Loucy (cell line): ENCODE data around the gene PLEKHG5.

Experiments
- H2AFZ ChIP-seq: fragments of 200-600 bp; sonication (generic); 2 replicates; pipeline ENCODE4 v1.6.0; 2016; ENCODE audit warnings: antibody characterized with exemption, mild to moderate bottlenecking, low read length, moderate library complexity
- H3F3A ChIP-seq: fragments of 200-600 bp; 2 replicates; pipeline ENCODE4 v1.6.0; 2016; ENCODE audit warnings: antibody characterized with exemption, low read depth, mild to moderate bottlenecking
- H3K27me3 ChIP-seq: fragments of 200-600 bp; sonication (generic); 2 replicates; pipeline ENCODE4 v1.6.1; 2014; ENCODE audit warnings: low read length, mild to moderate bottlenecking; ENCODE audit not compliant: insufficient read depth, poor library complexity, severe bottlenecking
- H3K36me3 ChIP-seq: fragments of 200-600 bp; sonication (generic); 2 replicates; pipeline ENCODE4 v1.6.1; 2016; ENCODE audit warnings: low read length; ENCODE audit not compliant: insufficient read depth
- H3K4me1 ChIP-seq: fragments of 200-600 bp; sonication (generic); 2 replicates; pipeline ENCODE4 v1.5.1; 2014; ENCODE audit warnings: low read length, mild to moderate bottlenecking; ENCODE audit not compliant: insufficient read depth, poor library complexity, severe bottlenecking
- H3K4me2 ChIP-seq: fragments of 200-600 bp; sonication (generic); 2 replicates; pipeline ENCODE4 v1.6.0; 2014; ENCODE audit warnings: antibody characterized with exemption, low read length, low read depth, mild to moderate bottlenecking; ENCODE audit not compliant: poor library complexity, severe bottlenecking
- H3K4me3 ChIP-seq: fragments of 200-600 bp; sonication (generic); 2 replicates; pipeline ENCODE4 v1.5.1; 2014; ENCODE audit warnings: low read length, mild to moderate bottlenecking, mixed read lengths; ENCODE audit not compliant: poor library complexity, severe bottlenecking
- H3K79me2 ChIP-seq: fragments of 200-600 bp; sonication (generic); 2 replicates; pipeline ENCODE4 v1.6.1; 2014; ENCODE audit warnings: low read length; ENCODE audit not compliant: insufficient read depth
- H3K9ac ChIP-seq: fragments of 200-600 bp; sonication (generic); 2 replicates; pipeline ENCODE4 v1.6.0; 2014; ENCODE audit warnings: mild to moderate bottlenecking, low read depth, low read length, moderate library complexity; ENCODE audit not compliant: poor library complexity, severe bottlenecking
- H3K9me2 ChIP-seq: fragments of 200-600 bp; sonication (generic); replicated peaks from 2 replicates; pipeline ENCODE4 v1.6.1; 2016; ENCODE audit warnings: low read depth, low read length, mixed read lengths
- H3K9me3 ChIP-seq: fragments of 200-600 bp; sonication (generic); 2 replicates; pipeline ENCODE4 v1.6.1; 2014; ENCODE audit warnings: mild to moderate bottlenecking, antibody characterized with exemption, low read length, low read depth; ENCODE audit not compliant: insufficient read depth
- H4K20me1 ChIP-seq: fragments of 200-600 bp; sonication (generic); 2 replicates; pipeline ENCODE4 v1.6.0; 2014; ENCODE audit warnings: antibody characterized with exemption, low read length, mild to moderate bottlenecking; ENCODE audit not compliant: insufficient read depth, poor library complexity, severe bottlenecking
- CTCF ChIP-seq: fragments of 200-600 bp; sonication (generic); conservative IDR thresholded peaks from 2 replicates; pipeline ENCODE4 v1.5.1; 2014; ENCODE audit warnings: mild to moderate bottlenecking, antibody characterized with exemption, low read length
- EZH2phosphoT487 ChIP-seq: fragments of 200-600 bp; IDR thresholded peaks from 2 replicates; pipeline ENCODE4 v1.6.1; 2018; ENCODE audit warnings: antibody characterized with exemption, mild to moderate bottlenecking, moderate library complexity, borderline replicate concordance

PLEKHG5 gene

GRCh38 chr1:6535214-6535613 lies 43.7 kb upstream of the PLEKHG5 start:
- H3K4me2 ChIP-seq, result no peak overlapping the region

DNA sequence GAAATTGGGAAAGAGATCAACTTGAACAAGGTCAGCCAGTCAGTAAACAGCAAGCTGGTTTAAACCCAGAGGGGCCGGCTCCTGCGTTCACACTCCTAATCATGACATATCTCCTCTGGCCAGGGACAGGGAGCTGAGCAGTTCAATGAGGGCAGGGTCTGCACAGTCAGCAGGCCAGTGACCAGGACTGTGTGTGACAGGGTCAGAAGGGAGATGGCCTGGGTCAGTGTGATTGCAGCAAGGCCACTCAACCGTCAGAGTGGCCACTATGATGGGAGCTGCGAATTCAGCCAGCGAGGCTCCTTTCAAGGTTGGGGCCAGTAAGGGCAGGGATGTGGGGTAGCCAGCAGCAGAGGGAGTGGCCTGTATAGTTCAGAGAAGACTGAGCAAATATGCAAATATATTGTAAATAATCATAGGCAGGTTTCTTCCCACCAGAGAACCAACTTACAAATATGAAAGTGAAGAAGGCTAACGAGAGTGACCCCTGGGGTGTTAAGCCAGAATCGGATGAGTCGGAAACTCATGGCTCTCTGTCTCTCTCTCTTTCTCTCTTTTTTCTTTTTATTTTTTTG lies 42.9 kb upstream of the PLEKHG5 start:
- H3F3A ChIP-seq, result no peaks in the 10 kb centered on the region
- TF ChIP-seq CTCF (no peak), EZH2phosphoT487 (no peak)
- no peak overlapping the region for H3K4me2 ChIP-seq
- H3K4me3 ChIP-seq, result no peak overlapping the region
- H3K4me1 ChIP-seq, result no peaks in the 10 kb centered on the region
- peaks cover 51% of the 10 kb centered on the region; the same call in 1 of the 2 replicates for H3K36me3 ChIP-seq
- no peak overlapping the region for H2AFZ ChIP-seq
- no peaks in the 10 kb centered on the region for H3K79me2 ChIP-seq
- H3K9ac ChIP-seq, result no peak overlapping the region
- H3K27me3 ChIP-seq, result no peaks in the 10 kb centered on the region
- peaks cover 5% of the 10 kb centered on the region for H4K20me1 ChIP-seq
- H3K9me2 ChIP-seq, result no peaks in the 10 kb centered on the region
- no peaks in the 10 kb centered on the region for H3K9me3 ChIP-seq

More at GRCh38 chr1:6535214-6535613, 43.7 kb upstream of the PLEKHG5 start:
- Histone ChIP-seq H3K4me1 (no peaks in the 10 kb centered on the region), H3K27me3 (no peaks in the 10 kb centered on the region), H3F3A (no peaks in the 10 kb centered on the region), H3K9ac (no peak overlapping the region), H3K36me3 (peaks cover 51% of the 10 kb centered on the region; the same call in 1 of the 2 replicates), H2AFZ (no peak overlapping the region), H3K9me2 (no peaks in the 10 kb centered on the region), H3K4me3 (no peak overlapping the region), H3K9me3 (no peaks in the 10 kb centered on the region), H3K79me2 (no peaks in the 10 kb centered on the region), H4K20me1 (peaks cover 5% of the 10 kb centered on the region)
- no peak for TF ChIP-seq CTCF
- no peak for TF ChIP-seq EZH2phosphoT487

GRCh38 chr1:6531996-6532395 lies 40.5 kb upstream of the PLEKHG5 start:
- H3K36me3 ChIP-seq, result peaks cover 58% of the 10 kb centered on the region; the same call in 1 of the 2 replicates
- H3K9ac ChIP-seq, result no peak overlapping the region

More at GRCh38 chr1:6531996-6532395, 40.5 kb upstream of the PLEKHG5 start:
- Histone ChIP-seq H3K79me2 (no peaks in the 10 kb centered on the region), H3K4me1 (no peaks in the 10 kb centered on the region), H4K20me1 (peaks cover under 1% of the 10 kb centered on the region), H2AFZ (no peak overlapping the region), H3K27me3 (no peaks in the 10 kb centered on the region), H3F3A (no peaks in the 10 kb centered on the region), H3K9me2 (no peaks in the 10 kb centered on the region), H3K9me3 (no peaks in the 10 kb centered on the region), H3K4me3 (no peak overlapping the region), H3K4me2 (no peak overlapping the region)
- TF ChIP-seq EZH2phosphoT487 (no peak), CTCF (no peak)
